Natural killer cell (primary cell): ENCODE results near the gene OR51A4. TPM values are rescaled to one million over a fixed set of nuclear protein-coding genes. Genes with fewer than 3 reads are reported as not detected.
"Not testable (repeated sequence)": the region's sequence is repeated elsewhere in the genome, so short reads cannot be mapped to it uniquely, and the experiment has no call there.

Source experiments
- ATAC-seq, 3 donors: fragments of 150-1000 bp in 2 of 3; fragments of 200-7000 bp in 1 of 3; cut with Tn5 transposase; 1 replicate in 1 of 3; 2 replicates in 2 of 3; pipeline ENCODE4 v1.10.0; 2021; ENCODE audit warnings: mild to moderate bottlenecking in 2 of 3, moderate library complexity in 2 of 3
- DNase-seq, 2 donors: peaks; one replicate each; pipeline versions ENCODE4 v3.0.0 to v3.0.0-alpha.2; 2013 to 2021; ENCODE audit warnings: mixed read lengths in 1 of 2
- H3K27ac ChIP-seq: one replicate; pipeline ENCODE4 v1.5.1; 2013; ENCODE audit warnings: mild to moderate bottlenecking, low read length
- H3K27me3 ChIP-seq: one replicate; pipeline ENCODE4 v1.6.1; 2013; ENCODE audit warnings: low read length; ENCODE audit not compliant: control insufficient read depth, insufficient read depth
- H3K36me3 ChIP-seq: one replicate; pipeline ENCODE4 v1.6.1; 2013; ENCODE audit warnings: low read length; ENCODE audit not compliant: control insufficient read depth, insufficient read depth
- H3K4me1 ChIP-seq: one replicate; pipeline ENCODE4 v1.6.1; 2013; ENCODE audit warnings: low read length; ENCODE audit not compliant: control insufficient read depth, insufficient read depth
- H3K4me3 ChIP-seq: one replicate; pipeline ENCODE4 v1.5.1; 2013; ENCODE audit warnings: low read length
- H3K9me3 ChIP-seq: one replicate; pipeline ENCODE4 v1.6.1; 2013; ENCODE audit warnings: low read length; ENCODE audit not compliant: control insufficient read depth, insufficient read depth
- H3K27ac Mint-ChIP-seq, 2 donors: one replicate each; pipeline ENCODE4 v1.8.0; 2022; ENCODE audit warnings: mild to moderate bottlenecking in 2 of 2, mixed read lengths in 2 of 2, moderate library complexity in 1 of 2
- H3K27me3 Mint-ChIP-seq, 2 donors: one replicate each; pipeline ENCODE4 v1.8.0; 2022; ENCODE audit warnings: low read depth in 2 of 2, mixed read lengths in 2 of 2
- H3K36me3 Mint-ChIP-seq: one replicate; pipeline ENCODE4 v1.8.0; 2022; ENCODE audit warnings: mixed read lengths
- H3K4me1 Mint-ChIP-seq, 2 donors: one replicate each; pipeline ENCODE4 v1.8.0; 2022; ENCODE audit warnings: mixed read lengths in 2 of 2
- H3K4me3 Mint-ChIP-seq: one replicate; pipeline ENCODE4 v1.8.0; 2022; ENCODE audit warnings: mild to moderate bottlenecking, moderate library complexity, mixed read lengths
- H3K9me3 Mint-ChIP-seq, 2 donors: one replicate each; pipeline ENCODE4 v1.8.0; 2022; ENCODE audit warnings: mixed read lengths in 2 of 2
- WGBS: methylation state at CpG from one replicate; pipeline ENCODE4 v1.1.7; 2013; ENCODE audit warnings: missing lambda C conversion rate; ENCODE audit not compliant: insufficient coverage; 5-methylcytosine and 5-hydroxymethylcytosine counted together
- intact Hi-C: fragments of 100-400 bp; cut with micrococcal nuclease; formaldehyde crosslinking; loops from one replicate; pipeline ENCODE4 v1.14.2; 2022
- total RNA-seq, 4 donors: library from RNA; stranded (reverse); fragments of 120-200 nt in 1 of 4; gene quantifications; one replicate each; pipeline versions ENCODE4 v1.2.3 to v1.2.4, GENCODE V29; 2013 to 2022
- TF ChIP-seq, protein P1 (sequence below): fragments of 200-600 bp; IDR thresholded peaks from one replicate; pipeline ENCODE4 v1.8.0; 2022; ENCODE audit warnings: antibody characterized with exemption

Gene OR51A4
- total RNA-seq, 3 donors from 2014 or later (not counting 1 experiment from before 2014, with no cell fraction given) = not detected

DNA sequence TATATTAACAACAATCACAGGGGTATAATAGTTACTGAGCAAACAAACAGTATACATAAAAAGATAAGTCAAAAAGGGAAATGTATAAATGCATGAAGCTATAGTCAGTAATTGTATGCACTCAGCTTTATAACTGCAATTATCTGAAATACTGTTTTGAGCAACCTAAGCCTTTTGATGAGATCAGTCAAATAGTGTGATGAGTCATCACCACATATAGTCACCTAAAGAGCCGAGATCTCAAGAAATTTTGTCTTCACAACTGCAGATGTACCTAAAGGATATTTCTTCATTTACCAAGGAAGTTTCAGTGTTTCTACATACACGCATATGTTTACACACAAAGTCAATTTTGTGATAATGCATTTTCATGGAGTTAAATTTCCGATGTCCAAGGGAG lies 13.5 kb upstream of the OR51A4 start:
- DNase-seq (no peak), ATAC-seq (no peak)
- no peaks in the 10 kb centered on the region for H3K4me1 Mint-ChIP-seq
- Histone ChIP-seq H3K27ac (no peak overlapping the region), H3K27me3 (no peaks in the 10 kb centered on the region), H3K9me3 (no peaks in the 10 kb centered on the region), H3K4me1 (no peaks in the 10 kb centered on the region), H3K36me3 (no peaks in the 10 kb centered on the region), H3K4me3 (no peak overlapping the region)
- 92% methylated on average over 3 of the region's 3 CpGs for WGBS
- no peaks in the 10 kb centered on the region for H3K27me3 Mint-ChIP-seq
- H3K36me3 Mint-ChIP-seq = no peaks in the 10 kb centered on the region
- no peak overlapping the region for H3K27ac Mint-ChIP-seq
- no peak overlapping the region for H3K4me3 Mint-ChIP-seq
- intact Hi-C loops = no loop called here
- TF ChIP-seq, protein P1, sequence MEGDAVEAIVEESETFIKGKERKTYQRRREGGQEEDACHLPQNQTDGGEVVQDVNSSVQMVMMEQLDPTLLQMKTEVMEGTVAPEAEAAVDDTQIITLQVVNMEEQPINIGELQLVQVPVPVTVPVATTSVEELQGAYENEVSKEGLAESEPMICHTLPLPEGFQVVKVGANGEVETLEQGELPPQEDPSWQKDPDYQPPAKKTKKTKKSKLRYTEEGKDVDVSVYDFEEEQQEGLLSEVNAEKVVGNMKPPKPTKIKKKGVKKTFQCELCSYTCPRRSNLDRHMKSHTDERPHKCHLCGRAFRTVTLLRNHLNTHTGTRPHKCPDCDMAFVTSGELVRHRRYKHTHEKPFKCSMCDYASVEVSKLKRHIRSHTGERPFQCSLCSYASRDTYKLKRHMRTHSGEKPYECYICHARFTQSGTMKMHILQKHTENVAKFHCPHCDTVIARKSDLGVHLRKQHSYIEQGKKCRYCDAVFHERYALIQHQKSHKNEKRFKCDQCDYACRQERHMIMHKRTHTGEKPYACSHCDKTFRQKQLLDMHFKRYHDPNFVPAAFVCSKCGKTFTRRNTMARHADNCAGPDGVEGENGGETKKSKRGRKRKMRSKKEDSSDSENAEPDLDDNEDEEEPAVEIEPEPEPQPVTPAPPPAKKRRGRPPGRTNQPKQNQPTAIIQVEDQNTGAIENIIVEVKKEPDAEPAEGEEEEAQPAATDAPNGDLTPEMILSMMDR = no peak
- H3K9me3 Mint-ChIP-seq = peaks cover 0 to 7% of the 10 kb centered on the region in 2 donors

DNA sequence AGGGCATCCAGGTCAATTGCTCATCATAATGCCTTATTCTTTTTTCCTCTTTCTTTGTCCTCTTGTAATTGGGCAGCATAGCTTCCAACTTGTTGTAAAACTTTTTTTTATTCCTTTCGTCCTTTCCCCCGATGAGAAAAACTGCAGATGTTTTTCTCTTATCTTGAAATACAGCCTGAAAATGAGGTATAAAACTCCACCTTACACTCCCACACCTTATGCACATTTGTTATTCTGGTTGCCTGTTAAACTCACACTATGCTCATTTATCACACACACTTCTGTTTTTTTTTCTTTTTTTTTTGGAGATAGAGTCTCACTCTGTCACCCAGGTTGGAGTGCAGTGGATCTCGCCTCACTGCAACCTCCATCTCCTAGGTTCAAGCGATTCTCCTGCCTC lies 10.0 kb upstream of the OR51A4 start:
- 97% methylated on average over 3 of the region's 4 CpGs for WGBS
- TF ChIP-seq, protein P1 = no peak

DNA sequence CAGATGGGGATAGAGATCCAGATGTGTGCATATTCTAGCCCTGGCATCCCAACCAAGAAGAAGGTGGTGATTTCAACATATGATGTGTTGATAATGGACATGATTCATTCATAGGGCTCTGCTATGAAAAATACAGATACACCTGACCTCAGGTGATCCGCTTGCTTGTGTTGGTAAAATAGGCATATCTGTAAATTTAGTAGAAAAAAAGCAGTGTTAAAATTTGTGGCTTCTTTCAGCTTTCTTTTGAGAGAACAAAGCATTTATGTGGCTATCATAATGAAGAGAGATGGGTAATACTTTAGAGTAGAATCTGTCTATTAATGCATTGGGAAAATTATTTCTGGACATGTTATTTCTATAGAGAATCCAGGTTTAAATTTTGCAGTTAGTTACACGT lies 8.2 kb upstream of the OR51A4 start, which contains the start of gene OR51A2:
TSS of gene OR51A2 (minus strand) at position 101 of the 400 bp plus-strand sequence. CDS start at position 101, 0 bp downstream.
- H3K4me3 Mint-ChIP-seq, H3K4me3 ChIP-seq, H3K27me3 Mint-ChIP-seq, H3K4me1 Mint-ChIP-seq, H3K27me3 ChIP-seq, ATAC-seq, H3K36me3 ChIP-seq, H3K27ac ChIP-seq, DNase-seq, H3K27ac Mint-ChIP-seq, H3K9me3 ChIP-seq, H3K9me3 Mint-ChIP-seq, H3K4me1 ChIP-seq, H3K36me3 Mint-ChIP-seq: not testable (repeated sequence)
- WGBS = 83% methylated on average over 2 of the region's 2 CpGs
- intact Hi-C loops = loop anchor here (1.0 kb wide), 1 partner anchor 8 kb away; the partner anchor contains the start of gene OR51A4

More for the DNA sequence above, 10.0 kb upstream of the OR51A4 start:
- H3K36me3 Mint-ChIP-seq = no peaks in the 10 kb centered on the region
- Histone ChIP-seq H3K9me3 (no peaks in the 10 kb centered on the region), H3K27me3 (no peaks in the 10 kb centered on the region), H3K4me3 (no peak overlapping the region), H3K27ac (no peak overlapping the region), H3K4me1 (no peaks in the 10 kb centered on the region), H3K36me3 (no peaks in the 10 kb centered on the region)
- ATAC-seq = no peak
- H3K4me1 Mint-ChIP-seq = no peaks in the 10 kb centered on the region
- DNase-seq = no peak
- H3K27ac Mint-ChIP-seq = no peak overlapping the region
- peaks cover 0 to 6% of the 10 kb centered on the region in 2 donors for H3K9me3 Mint-ChIP-seq
- intact Hi-C loops = no loop called here
- no peaks in the 10 kb centered on the region for H3K27me3 Mint-ChIP-seq
- no peak overlapping the region for H3K4me3 Mint-ChIP-seq

DNA sequence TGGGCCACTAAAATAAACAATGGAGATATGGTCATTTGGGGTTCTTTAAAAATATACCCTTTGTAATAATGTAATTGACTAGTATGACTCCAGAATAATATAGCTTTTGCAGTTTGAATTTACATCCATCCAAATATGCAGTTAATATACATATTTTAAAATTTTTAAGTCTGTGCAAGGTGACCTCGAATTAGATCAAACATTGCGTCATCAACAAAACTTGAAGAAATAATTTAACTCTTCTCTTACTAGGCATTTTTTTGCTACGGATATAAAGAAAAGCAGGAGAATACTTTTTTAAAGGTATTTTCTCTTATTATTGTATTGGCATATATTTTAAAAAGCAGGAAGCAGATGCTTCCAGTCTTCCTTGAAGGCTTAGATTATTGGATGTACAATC lies 10.7 kb downstream of the OR51A4 start:
- peaks cover 2 to 6% of the 10 kb centered on the region in 2 donors for H3K9me3 Mint-ChIP-seq
- H3K4me3 Mint-ChIP-seq = no peak overlapping the region
- H3K36me3 ChIP-seq = no peaks in the 10 kb centered on the region
- no peaks in the 10 kb centered on the region for H3K27me3 Mint-ChIP-seq
- no peaks in the 10 kb centered on the region for H3K27me3 ChIP-seq
- H3K4me1 ChIP-seq = no peaks in the 10 kb centered on the region
- H3K27ac Mint-ChIP-seq = no peak overlapping the region
- no peaks in the 10 kb centered on the region for H3K4me1 Mint-ChIP-seq
- no peaks in the 10 kb centered on the region for H3K36me3 Mint-ChIP-seq
- no peak overlapping the region for H3K4me3 ChIP-seq
- WGBS = 75% methylated on average over 2 of the region's 3 CpGs
- ATAC-seq = no peak
- TF ChIP-seq, protein P1 = no peak
- intact Hi-C loops = no loop called here
- no peaks in the 10 kb centered on the region for H3K9me3 ChIP-seq
- no peak for DNase-seq
- H3K27ac ChIP-seq = no peak overlapping the region
